Astrocyte of the spinal cord (primary cell): ENCODE measurements around the gene SPON2.

ENCODE experiments used
- DNase-seq: peaks from one replicate; pipeline ENCODE4 v3.0.0; 2011; ENCODE audit warnings: low read depth, low spot score
- H3K4me3 ChIP-seq: 2 replicates; pipeline ENCODE4 v1.5.1; 2011; ENCODE audit warnings: low read depth, mild to moderate bottlenecking, low read length, moderate library complexity
- in situ Hi-C: cut with HindIII; loops from 2 replicates; pipeline ENCODE4 v1.10.0; 2017; ENCODE audit warnings: low sequenced_read_pairs
- TF ChIP-seq, protein P1 (sequence below): IDR thresholded peaks from 2 replicates; pipeline ENCODE4 v1.5.1; 2012; ENCODE audit warnings: low read depth, mild to moderate bottlenecking, low read length, inconsistent platforms

Gene SPON2

DNA sequence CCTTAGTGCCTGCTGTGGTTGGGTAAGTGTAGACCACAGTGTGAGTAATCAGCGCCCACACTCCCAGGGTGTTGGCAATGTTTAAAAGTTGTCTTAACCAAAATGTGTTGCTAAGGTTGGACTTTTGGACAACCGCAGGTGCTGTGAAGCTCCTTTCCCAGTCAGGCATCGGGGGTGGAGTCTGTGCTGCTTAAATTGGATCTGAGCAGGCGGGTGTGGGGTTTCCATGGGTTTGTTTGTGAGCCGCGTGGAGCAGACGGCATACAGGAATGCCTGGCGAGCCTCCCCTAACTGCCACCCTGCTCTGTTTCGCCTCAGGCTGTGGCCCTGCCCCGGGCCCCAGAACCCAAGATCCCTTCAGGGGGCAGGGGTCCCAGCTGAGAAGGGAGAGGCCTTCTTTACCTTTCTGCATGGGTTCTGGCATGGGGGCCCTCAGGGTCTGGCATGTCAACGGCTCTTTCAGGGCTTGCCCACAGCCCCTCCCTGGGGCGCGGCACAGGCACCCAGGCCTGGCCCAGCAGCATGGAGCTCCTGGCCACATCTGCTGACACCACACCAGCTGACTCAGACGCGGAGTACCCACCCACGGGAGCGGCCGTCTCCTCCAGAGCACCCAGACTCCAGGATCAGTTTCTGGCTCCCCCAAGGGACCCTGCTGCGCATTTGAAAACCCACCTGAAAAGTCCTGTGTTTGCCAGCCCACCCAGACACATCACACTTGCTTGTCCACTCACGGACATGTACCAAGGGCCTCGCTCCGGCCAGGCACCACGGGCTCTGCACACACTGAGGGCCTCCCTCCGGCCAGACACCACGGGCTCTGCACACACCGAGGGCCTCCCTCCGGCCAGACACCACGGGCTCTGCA is 5.1 kb upstream of the SPON2 start:
- H3K4me3 ChIP-seq = no peak overlapping the region
- TF ChIP-seq, protein P1, sequence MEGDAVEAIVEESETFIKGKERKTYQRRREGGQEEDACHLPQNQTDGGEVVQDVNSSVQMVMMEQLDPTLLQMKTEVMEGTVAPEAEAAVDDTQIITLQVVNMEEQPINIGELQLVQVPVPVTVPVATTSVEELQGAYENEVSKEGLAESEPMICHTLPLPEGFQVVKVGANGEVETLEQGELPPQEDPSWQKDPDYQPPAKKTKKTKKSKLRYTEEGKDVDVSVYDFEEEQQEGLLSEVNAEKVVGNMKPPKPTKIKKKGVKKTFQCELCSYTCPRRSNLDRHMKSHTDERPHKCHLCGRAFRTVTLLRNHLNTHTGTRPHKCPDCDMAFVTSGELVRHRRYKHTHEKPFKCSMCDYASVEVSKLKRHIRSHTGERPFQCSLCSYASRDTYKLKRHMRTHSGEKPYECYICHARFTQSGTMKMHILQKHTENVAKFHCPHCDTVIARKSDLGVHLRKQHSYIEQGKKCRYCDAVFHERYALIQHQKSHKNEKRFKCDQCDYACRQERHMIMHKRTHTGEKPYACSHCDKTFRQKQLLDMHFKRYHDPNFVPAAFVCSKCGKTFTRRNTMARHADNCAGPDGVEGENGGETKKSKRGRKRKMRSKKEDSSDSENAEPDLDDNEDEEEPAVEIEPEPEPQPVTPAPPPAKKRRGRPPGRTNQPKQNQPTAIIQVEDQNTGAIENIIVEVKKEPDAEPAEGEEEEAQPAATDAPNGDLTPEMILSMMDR = no peak
- in situ Hi-C loops = no loop called here
- no peak for DNase-seq

GRCh38 chr4:1176398-1177273 is 4.3 kb upstream of the SPON2 start:
- TF ChIP-seq, protein P1 = no peak
- DNase-seq = no peak
- in situ Hi-C loops = no loop called here
- no peak overlapping the region for H3K4me3 ChIP-seq

DNA sequence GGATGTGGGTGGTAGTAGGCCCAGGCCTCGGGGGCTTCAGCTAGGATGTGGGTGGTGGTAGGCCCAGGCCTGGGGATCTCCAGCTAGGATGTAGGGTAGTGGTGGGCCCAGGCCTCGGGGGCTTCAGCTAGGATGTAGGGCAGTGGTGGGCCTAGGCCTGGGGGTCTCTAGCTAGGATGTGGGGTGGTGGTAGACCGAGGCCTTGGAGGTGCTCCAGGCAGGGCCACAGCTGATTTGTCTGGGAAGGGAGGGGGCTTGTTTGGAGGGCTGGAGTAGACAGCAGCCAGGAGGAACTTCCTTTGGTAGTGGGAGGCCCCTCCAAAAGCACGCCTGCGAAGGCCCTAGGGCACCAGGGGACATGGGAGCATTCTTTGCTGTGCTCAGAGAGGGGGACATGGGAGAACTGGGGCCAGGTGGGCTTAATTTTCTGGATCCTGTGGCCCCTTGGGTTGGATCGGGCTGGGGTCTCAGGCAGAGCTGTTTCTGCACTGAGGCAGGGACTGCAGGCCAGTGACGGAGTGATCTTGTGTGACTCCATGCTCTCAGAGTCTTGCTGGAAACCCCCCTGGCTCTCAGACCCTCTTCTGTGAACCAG is 3.3 kb upstream of the SPON2 start:
- in situ Hi-C loops = no loop called here
- no peak overlapping the region for H3K4me3 ChIP-seq
- TF ChIP-seq, protein P1 = no peak
- no peak for DNase-seq

GRCh38 chr4:1174941-1175634 is 2.7 kb upstream of the SPON2 start:
- in situ Hi-C loops = no loop called here
- DNase-seq = no peak
- TF ChIP-seq, protein P1 = no peak
- H3K4me3 ChIP-seq = no peak overlapping the region

DNA sequence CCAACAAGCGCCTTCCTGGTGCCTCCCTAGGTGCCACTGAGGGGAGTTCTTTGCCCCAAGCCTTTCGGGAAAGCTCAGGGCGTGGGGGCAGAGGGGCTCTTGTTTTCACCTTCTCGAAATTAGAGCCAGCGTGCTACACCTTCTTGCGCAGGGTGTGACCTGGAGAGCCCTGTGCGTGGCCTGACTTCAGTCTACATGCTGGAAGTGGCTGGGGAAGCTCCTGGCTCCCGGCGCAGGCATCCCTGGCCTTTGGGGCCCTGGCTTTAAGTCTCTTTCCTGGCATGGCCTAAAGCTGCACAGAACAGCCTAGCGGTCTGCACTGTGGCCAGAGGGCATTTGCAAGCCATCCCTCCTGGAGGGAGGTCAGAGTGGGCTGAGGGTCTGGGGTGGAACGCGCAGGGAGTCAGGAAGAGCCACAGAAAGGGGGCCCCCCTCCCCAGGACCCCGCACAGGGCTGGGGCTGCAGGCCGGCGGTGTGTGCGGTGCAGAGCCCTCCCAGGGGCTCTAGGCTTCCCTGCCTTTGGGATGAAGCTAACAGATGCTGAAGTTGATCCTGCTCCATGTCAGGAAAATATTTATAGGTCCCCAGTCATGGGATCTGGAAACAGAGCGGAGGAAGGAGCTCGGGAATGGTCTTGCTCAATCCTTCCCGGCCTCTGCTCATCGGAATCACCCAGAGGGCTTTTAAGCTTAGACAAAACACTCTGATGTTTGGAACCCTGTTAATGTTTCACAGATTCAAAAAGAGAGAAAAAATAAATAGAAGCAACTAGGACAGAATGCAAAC is 781 bp upstream of the SPON2 start:
- no peak overlapping the region for H3K4me3 ChIP-seq
- DNase-seq = peak; percentile 66
- in situ Hi-C loops = no loop called here

More for the DNA sequence above, 781 bp upstream of the SPON2 start:
- TF ChIP-seq, protein P1 = no peak
